Lower leg skin (tissue), 3 donors: ENCODE results near the gene MKRN3.

ENCODE experiments used
- CTCF ChIP-seq, 3 donors: fragments of 450-650 bp; IDR thresholded peaks; one replicate each; pipeline ENCODE4 v1.5.1; 2016; ENCODE audit warnings: antibody characterized with exemption in 3 of 3, mild to moderate bottlenecking in 3 of 3, moderate library complexity in 2 of 3
- POLR2A ChIP-seq, 2 donors: fragments of 450-650 bp; IDR thresholded peaks; one replicate each; pipeline ENCODE4 v1.6.1; 2016 to 2017; ENCODE audit warnings: antibody characterized with exemption in 2 of 2, mild to moderate bottlenecking in 1 of 2, moderate library complexity in 1 of 2

- TF ChIP-seq CTCF (IDR thresholded peaks at IDR 0.05) (no peak), POLR2A (IDR thresholded peaks at IDR 0.05) (no peak)
Observed at GRCh38 chr15:23539892-23540291, 25.6 kb upstream of the MKRN3 start.
